ENCODE measurements around the gene HOXB8.

HOXB8 gene

GRCh38 chr17:48608494-48608834 lies 6.6 kb downstream of the HOXB8 start:
- TF ChIP-seq CTCF (conservative IDR thresholded peaks at IDR 0.05; ENCODE audit: low read depth, low read length), result no peak
- peaks cover 18% of the 10 kb centered on the region for H3K27me3 ChIP-seq (ENCODE audit: insufficient read depth, low read depth)
- H3K4me1 ChIP-seq (ENCODE audit: low read depth, poor library complexity, severe bottlenecking), result peaks cover 19% of the 10 kb centered on the region
- H3K4me3 ChIP-seq (IDR thresholded peaks at IDR 0.05; ENCODE audit: insufficient read depth, low read depth, low read length), result no peak overlapping the region
- no peak overlapping the region for H3K27ac ChIP-seq
- no peaks in the 10 kb centered on the region for H3K79me2 ChIP-seq (ENCODE audit: insufficient read depth, low read depth)
- H3K36me3 ChIP-seq (ENCODE audit: insufficient read depth), result no peaks in the 10 kb centered on the region
- H2AFZ ChIP-seq (ENCODE audit: low read depth), result no peak overlapping the region
- no peaks in the 10 kb centered on the region for H4K20me1 ChIP-seq (ENCODE audit: insufficient read depth)
- H3K9ac ChIP-seq, result no peak overlapping the region
- peak overlapping the region; percentile 92; the same call in 1 of the 2 replicates for H3K4me2 ChIP-seq

GRCh38 chr17:48606892-48607614 lies 8.0 kb downstream of the HOXB8 start:
- H3K9ac ChIP-seq, result no peak overlapping the region
- no peak overlapping the region for H3K27ac ChIP-seq
- no peak overlapping the region for H3K4me2 ChIP-seq
- H4K20me1 ChIP-seq (ENCODE audit: insufficient read depth), result no peaks in the 10 kb centered on the region
- H3K79me2 ChIP-seq (ENCODE audit: insufficient read depth, low read depth), result no peaks in the 10 kb centered on the region
- H3K4me1 ChIP-seq (ENCODE audit: low read depth, poor library complexity, severe bottlenecking), result peaks cover 23% of the 10 kb centered on the region
- no peak overlapping the region for H3K4me3 ChIP-seq (IDR thresholded peaks at IDR 0.05; ENCODE audit: insufficient read depth, low read depth, low read length)
- no peak overlapping the region for H2AFZ ChIP-seq (ENCODE audit: low read depth)
- H3K36me3 ChIP-seq (ENCODE audit: insufficient read depth), result no peaks in the 10 kb centered on the region
- H3K27me3 ChIP-seq (ENCODE audit: insufficient read depth, low read depth), result peaks cover 23% of the 10 kb centered on the region
- TF ChIP-seq CTCF (conservative IDR thresholded peaks at IDR 0.05; ENCODE audit: low read depth, low read length), result no peak

GRCh38 chr17:48605991-48606891 lies 8.9 kb downstream of the HOXB8 start:
- Histone ChIP-seq H3K79me2 (ENCODE audit: insufficient read depth, low read depth) (no peaks in the 10 kb centered on the region), H3K27ac (no peak overlapping the region), H4K20me1 (ENCODE audit: insufficient read depth) (no peaks in the 10 kb centered on the region), H3K27me3 (ENCODE audit: insufficient read depth, low read depth) (peaks cover 31% of the 10 kb centered on the region), H3K4me3 (IDR thresholded peaks at IDR 0.05; ENCODE audit: insufficient read depth, low read depth, low read length) (no peak overlapping the region), H3K4me2 (no peak overlapping the region), H2AFZ (ENCODE audit: low read depth) (no peak overlapping the region), H3K9ac (no peak overlapping the region), H3K36me3 (ENCODE audit: insufficient read depth) (no peaks in the 10 kb centered on the region), H3K4me1 (ENCODE audit: low read depth, poor library complexity, severe bottlenecking) (peaks cover 23% of the 10 kb centered on the region)
- TF ChIP-seq CTCF (conservative IDR thresholded peaks at IDR 0.05; ENCODE audit: low read depth, low read length), result no peak

- Histone ChIP-seq H3K79me2 (ENCODE audit: insufficient read depth, low read depth) (no peaks in the 10 kb centered on the region), H3K27me3 (ENCODE audit: insufficient read depth, low read depth) (peaks cover 36% of the 10 kb centered on the region), H3K4me1 (ENCODE audit: low read depth, poor library complexity, severe bottlenecking) (peaks cover 23% of the 10 kb centered on the region), H3K4me3 (IDR thresholded peaks at IDR 0.05; ENCODE audit: insufficient read depth, low read depth, low read length) (no peak overlapping the region), H2AFZ (ENCODE audit: low read depth) (no peak overlapping the region), H4K20me1 (ENCODE audit: insufficient read depth) (no peaks in the 10 kb centered on the region), H3K27ac (no peak overlapping the region), H3K4me2 (no peak overlapping the region), H3K9ac (no peak overlapping the region), H3K36me3 (ENCODE audit: insufficient read depth) (no peaks in the 10 kb centered on the region)
- TF ChIP-seq CTCF (conservative IDR thresholded peaks at IDR 0.05; ENCODE audit: low read depth, low read length), result no peak
Observed at GRCh38 chr17:48605409-48605919, 9.6 kb downstream of the HOXB8 start.

All from KMS-11 (cell line).